Right lobe of liver (tissue), 4 donors: ENCODE measurements around the gene GGCT.

Source experiments
- POLR2A ChIP-seq: fragments of 450-650 bp; IDR thresholded peaks from one replicate; pipeline ENCODE4 v1.6.1; 2017; ENCODE audit warnings: antibody characterized with exemption, mild to moderate bottlenecking
- TF ChIP-seq, protein P1 (sequence below), 4 donors: fragments of 200-600 bp in 3 of 4; fragments of 450-650 bp in 1 of 4; IDR thresholded peaks; one replicate each; pipeline versions ENCODE4 v1.5.1 to v1.8.0; 2016 to 2022; ENCODE audit warnings: antibody characterized with exemption in 4 of 4, mild to moderate bottlenecking in 2 of 4
- donor health status: DM: no; HTN: no; CAD: no.
- donor health status: DM: no; HTN: no; CAD: no.
- donor health status: DM: no; HTN: yes; CAD: no.

DNA sequence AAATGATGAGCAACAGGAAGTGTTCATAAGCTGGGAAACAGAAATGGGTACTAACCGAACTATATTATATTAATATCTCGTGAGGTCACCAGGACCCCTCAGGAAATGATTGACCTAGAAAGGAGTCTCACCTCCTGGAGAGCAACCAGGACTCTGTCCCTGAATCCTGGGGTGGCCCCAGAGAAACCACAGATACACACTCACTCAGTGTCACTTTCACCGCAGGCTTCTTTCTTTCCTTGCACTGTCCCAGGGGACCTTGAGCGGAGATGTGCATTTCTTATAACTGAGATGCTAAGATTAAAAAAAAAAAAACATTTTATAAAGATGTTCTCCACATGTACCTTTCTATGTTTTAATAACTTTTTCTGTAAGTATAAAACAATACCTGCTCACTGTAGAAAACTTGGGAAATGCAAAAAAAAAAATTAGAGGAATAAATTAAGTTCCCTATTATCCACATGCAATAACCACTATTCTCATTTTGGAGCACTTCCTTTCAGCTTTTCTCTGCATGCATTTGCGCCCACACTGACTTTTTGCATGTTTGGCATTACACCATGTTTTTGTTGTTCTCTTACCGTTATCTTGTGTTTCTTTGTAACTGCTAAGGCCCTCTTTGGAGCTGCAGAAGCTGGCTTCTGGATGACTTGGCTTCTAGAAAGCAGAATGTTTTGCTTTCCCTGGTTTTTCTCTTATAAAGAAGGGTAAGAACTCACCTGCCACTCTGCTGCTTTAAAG is 41.1 kb downstream of the GGCT start:
- TF ChIP-seq, protein P1, sequence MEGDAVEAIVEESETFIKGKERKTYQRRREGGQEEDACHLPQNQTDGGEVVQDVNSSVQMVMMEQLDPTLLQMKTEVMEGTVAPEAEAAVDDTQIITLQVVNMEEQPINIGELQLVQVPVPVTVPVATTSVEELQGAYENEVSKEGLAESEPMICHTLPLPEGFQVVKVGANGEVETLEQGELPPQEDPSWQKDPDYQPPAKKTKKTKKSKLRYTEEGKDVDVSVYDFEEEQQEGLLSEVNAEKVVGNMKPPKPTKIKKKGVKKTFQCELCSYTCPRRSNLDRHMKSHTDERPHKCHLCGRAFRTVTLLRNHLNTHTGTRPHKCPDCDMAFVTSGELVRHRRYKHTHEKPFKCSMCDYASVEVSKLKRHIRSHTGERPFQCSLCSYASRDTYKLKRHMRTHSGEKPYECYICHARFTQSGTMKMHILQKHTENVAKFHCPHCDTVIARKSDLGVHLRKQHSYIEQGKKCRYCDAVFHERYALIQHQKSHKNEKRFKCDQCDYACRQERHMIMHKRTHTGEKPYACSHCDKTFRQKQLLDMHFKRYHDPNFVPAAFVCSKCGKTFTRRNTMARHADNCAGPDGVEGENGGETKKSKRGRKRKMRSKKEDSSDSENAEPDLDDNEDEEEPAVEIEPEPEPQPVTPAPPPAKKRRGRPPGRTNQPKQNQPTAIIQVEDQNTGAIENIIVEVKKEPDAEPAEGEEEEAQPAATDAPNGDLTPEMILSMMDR (IDR thresholded peaks at IDR 0.05), result no peak
- TF ChIP-seq POLR2A, result no peak
